HG02678 (cell line): Measurements from ENCODE around the gene SYDE1.

ENCODE experiments used
- ATAC-seq: cut with Tn5 transposase; IDR thresholded peaks from one replicate; pipeline ENCODE4 v1.9.1; 2021; ENCODE audit warnings: mild to moderate bottlenecking, moderate library complexity; ENCODE audit not compliant: unreplicated experiment

SYDE1 gene

DNA sequence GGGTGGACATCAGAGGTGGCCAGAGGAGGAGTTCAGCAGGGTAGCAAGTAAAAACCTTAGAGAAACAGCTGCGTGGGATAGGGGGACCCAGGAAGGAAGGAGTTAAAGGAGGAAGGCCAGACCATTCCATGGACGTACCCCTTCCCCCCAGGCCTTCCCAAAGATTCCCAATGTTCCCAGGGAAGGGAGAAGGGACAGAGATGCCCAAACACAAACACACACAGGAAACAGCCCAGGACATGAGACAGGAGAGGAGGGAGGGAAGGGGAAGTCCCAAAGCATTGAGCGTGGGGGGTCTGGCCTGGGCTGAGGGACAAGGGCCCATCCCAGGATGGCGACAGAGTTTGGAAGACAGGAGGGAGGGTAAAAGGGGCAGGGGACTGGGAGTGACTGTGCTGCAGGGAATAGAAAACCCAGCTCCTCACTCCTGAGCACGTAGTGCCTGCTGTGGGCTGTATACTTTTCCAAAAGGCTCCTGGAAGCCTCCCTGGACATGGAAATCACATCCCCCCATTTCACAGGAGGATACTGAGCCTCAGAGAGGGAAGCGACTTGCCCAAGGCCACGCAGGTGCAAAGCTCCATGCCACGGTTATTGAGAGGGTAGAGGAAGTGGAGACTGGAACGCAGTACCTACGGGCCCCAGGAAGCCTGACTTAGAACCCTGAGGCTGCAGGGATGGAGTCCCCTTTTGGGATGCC is 1.1 kb downstream of the SYDE1 start:
- ATAC-seq: no peak

GRCh38 chr19:15108845-15109767 is 1.9 kb downstream of the SYDE1 start:
- ATAC-seq: no peak

DNA sequence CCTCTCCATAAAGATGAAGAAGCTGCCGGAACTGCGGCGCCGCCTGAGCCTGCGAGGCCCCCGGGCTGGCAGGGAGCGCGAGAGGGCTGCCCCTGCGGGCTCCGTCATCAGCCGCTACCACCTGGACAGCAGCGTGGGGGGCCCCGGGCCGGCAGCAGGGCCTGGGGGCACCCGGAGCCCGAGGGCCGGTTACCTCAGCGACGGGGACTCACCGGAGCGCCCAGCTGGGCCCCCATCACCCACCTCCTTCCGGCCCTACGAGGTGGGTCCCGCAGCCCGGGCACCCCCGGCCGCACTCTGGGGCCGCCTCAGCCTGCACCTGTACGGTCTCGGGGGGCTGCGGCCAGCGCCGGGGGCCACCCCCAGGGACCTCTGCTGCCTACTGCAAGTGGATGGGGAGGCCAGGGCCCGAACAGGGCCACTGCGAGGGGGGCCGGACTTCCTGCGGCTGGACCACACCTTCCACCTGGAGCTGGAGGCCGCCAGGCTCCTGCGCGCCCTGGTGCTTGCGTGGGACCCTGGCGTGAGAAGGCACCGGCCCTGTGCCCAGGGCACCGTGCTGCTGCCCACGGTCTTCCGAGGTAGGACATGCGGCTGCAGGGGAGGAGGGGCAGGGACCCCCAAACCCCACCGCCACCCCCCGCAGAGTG is 2.7 kb downstream of the SYDE1 start:
- ATAC-seq: no peak

- ATAC-seq: no peak
Measured at GRCh38 chr19:15110418-15110815, 3.2 kb downstream of the SYDE1 start.

GRCh38 chr19:15111758-15112157 is 4.6 kb downstream of the SYDE1 start:
- ATAC-seq: no peak

DNA sequence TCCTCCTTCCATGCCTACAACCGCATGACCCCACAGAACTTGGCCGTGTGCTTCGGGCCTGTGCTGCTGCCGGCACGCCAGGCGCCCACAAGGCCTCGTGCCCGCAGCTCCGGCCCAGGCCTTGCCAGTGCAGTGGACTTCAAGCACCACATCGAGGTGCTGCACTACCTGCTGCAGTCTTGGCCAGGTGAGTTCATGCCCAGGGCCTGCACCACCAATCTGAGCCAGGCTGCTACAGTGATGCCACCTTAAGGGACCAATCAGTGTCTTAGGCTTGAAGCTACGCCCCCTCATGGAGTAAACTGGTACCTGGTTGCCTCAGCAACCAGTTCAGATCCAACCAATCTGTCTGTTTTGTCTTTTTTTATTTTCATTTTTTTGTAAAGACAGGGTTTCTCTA is 5.2 kb downstream of the SYDE1 start:
- ATAC-seq: no peak

DNA sequence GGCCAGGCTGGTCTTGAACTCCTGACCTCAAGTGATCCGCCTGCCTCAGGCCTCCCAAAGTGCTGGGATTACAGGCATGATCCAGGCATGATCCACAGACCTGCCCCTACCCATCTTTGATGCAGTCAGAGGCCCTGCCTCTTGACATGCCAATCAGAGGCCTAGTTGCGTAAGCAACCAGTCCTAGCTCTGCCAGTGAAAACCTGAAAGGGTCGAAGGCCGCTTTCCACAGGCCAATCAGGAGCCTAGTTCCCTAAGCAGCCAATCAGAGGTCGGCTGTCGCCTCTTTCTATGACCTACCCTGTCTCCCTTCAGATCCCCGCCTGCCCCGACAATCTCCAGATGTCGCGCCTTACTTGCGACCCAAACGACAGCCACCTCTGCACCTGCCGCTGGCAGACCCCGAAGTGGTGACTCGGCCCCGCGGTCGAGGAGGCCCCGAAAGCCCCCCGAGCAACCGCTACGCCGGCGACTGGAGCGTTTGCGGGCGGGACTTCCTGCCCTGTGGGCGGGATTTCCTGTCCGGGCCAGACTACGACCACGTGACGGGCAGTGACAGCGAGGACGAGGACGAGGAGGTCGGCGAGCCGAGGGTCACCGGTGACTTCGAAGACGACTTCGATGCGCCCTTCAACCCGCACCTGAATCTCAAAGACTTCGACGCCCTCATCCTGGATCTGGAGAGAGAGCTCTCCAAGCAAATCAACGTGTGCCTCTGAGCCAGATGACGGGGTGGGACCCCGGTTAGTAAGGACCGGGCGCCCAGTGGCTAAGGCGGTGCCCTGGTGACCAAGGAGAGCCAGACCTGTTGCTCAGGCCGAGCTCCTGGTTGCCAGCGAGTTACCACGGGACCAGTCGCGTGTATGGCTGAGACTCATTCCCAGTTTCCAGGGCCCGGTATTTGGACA is 6.3 kb downstream of the SYDE1 start:
- no peak for ATAC-seq

GRCh38 chr19:15114153-15114540 is 6.9 kb downstream of the SYDE1 start:
- no peak for ATAC-seq

GRCh38 chr19:15115080-15115479 is 7.9 kb downstream of the SYDE1 start:
- ATAC-seq: no peak

DNA sequence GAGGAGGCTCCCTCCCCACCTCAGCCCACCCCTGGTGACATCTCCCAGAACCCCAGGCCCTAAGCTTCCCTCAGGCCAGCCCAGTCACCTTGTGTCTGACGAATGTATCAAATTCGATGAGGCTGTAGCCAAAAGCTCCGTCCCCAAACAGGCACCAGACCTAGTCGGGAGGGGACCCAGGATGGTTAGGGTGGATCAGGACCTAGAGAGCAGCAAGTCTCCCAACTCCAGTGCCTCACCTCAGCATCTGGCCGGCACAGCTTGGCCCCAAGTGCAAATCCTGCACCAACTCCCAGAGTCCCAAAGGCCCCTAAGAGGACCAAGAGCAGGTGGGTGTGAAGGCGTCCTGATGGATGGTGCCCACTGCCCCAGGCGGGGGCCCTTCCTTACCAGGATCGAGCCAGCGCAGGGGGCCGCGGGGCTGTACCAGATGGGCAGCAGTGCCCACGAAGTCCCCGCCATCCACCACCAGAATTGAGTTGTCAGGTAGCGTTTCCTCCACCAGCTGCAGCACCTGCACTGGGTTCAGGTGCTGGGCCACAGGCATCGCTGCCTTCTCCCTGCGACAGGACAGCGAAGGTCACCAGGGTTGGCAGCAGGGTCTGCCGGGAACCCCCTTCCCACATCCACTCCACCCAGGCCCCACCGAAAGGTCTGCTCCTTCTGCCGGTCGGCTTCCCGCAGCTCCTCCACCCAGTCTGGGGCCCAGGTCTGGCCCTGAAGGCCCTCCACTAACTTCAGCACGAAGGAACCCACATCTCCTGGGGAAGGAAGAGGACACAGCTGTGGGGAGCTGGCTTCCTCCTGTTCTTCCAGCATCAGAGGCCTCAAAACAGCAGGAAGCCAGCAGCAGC is 8.8 kb downstream of the SYDE1 start:
- no peak for ATAC-seq

DNA sequence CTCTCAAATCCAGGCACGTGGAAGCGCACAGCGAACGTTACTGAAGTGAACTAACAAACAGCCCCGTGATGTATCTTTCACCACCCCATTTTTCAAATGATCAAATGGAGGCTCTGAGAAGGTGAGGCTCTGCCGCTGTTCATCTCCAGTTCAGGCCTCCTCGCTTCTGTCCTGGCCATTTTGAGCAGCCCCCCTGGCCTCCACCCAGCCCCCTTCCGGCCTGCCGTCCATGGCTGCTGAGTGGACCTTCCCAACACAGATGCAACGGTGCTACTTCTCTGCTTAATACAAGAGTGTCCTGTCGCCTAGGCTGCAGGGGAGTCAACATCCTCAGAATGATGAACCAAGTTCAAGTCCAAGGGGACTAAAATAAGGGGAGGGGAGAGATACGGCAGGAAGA is 9.7 kb downstream of the SYDE1 start:
- no peak for ATAC-seq

DNA sequence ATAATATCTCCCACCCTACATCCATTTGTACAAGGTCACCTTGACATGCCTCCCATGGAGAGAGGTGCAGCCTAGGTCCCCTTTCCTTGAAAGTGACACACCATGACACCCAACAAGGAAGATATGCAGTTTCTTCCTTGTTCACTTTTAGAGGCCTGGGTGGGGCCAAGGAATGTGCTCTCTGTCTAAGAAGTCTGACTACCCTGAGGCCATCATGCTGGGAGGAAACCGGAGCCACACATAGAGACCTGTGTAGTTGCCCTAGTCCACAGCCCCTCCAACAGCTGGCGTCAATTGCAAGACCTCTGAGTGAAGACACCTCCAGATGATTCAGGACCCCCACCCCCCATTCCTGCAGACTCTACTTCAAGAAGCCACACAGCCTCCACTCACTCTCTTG is 11.0 kb downstream of the SYDE1 start:
- ATAC-seq: no peak

DNA sequence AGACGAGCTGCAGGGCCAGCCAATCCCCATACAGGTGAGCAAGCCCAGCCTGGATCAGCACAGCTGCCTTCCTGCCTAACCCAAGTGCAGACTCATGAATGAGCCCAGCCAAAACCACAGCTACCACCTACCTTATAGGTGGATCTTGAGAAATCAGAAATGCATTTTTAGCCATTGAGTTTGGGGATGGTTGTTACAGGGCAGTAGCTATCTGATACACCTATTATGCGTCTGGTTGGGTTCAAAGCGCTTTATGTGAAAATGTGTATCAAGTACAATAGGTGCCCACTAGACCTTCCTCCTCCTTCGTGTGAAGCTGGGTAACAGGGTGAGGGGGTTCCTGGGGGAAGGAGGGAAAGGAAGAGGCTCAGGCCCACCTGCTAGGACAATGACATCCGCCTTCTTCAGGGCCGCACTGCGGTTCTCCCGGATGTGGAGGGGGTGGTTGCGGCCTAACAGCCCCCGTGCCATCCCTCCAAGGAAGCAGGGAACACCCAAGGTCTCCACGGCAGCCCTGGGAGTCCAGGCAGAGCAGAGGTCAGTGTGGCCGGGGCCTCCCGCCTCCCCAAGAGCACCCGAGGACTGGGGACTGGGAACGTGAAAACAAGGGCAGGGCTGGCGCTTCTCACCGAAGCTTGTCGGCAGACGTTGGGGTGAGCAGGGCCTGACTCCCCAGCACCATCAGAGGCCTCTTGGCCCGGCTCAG is 11.7 kb downstream of the SYDE1 start:
- no peak for ATAC-seq

GRCh38 chr19:15120135-15121026 is 13.2 kb downstream of the SYDE1 start:
- ATAC-seq: no peak

GRCh38 chr19:15122331-15123030 is 15.3 kb downstream of the SYDE1 start:
- ATAC-seq: no peak

DNA sequence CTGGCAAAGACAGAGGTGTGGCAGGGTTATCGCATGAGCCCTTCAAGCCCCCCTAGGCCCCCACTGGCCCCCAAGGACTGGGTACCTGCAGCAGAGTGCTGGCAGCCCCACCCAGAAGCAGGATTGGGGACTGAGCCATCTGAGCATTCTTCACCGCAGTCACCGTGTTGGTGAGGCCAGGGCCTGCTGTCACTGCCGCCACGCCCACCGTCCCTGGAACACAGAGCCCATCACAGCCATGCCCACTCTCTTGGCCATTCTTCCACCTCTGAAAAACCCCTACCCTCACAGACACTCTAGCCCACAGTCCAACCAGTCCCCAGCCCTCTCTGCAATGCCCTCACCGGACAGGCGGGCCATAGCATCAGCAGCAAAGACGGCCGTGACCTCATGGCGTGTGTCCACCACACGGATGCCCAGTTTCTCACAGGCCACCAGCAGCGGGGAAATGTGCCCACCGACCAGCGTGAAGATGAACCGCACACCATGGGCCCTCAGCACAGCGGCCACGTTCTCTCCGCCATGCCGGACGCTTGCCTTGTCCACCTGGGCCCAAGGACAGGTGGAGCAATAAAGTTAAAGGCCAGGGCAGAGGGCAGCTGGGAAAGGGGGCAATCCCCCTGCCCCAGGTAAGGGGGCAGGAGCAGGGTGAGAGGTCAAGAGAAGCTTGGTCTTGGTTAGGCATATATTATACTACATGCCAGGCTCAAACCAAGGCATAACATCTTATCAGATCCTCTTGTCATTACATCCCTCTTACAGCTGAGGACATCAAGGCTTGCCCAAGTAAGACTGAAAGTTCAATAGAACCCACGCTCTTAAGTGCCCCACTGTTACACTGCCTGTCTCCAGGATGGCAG is 16.1 kb downstream of the SYDE1 start:
- ATAC-seq: no peak

DNA sequence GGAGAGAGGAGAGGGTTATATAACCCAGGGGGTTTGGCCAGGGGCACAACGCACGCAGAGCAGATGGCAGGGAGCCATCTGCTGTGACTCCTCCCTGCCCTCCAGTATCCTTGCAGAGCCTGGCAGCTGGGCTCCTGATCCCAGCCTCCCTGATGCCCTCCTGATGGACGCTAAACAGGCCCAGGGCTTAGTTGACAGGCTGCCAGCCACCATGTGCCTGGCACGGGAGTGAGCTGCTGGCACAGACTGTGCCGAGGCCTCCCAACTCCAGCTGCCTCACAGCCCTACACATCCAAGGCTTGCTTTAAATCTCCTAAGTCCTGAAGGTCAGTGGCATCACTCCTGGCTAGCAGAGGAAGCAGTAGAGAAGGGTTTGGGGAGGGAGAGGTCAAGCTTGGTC is 16.7 kb downstream of the SYDE1 start:
- ATAC-seq: no peak
